Caco-2 (cell line): ENCODE data around the gene ADCY4. TPM values are rescaled to one million over a fixed set of nuclear protein-coding genes. Genes with fewer than 3 reads are reported as not detected.
A peak's percentile ranks its signal among the peaks of the same experiment; 100 is the strongest.

Experiments used
- BruUV-seq: library from RNA; stranded (reverse); fragments of 400-500 nt; replicated peaks from 2 replicates; lab custom pipeline; 2021; lab: Mats Ljungman, UMichigan
- CTCF ChIA-PET: fragments of 300-600 bp; sonication (Branson Sonifier 250); formaldehyde crosslinking; loops from one replicate; lab custom pipeline; 2022; ENCODE audit warnings: antibody characterized with exemption; lab: Charles Lee
- POLR2A ChIA-PET: fragments of 300-600 bp; sonication (Branson Sonifier 250); formaldehyde crosslinking; loops from one replicate; lab custom pipeline; 2022; ENCODE audit warnings: antibody characterized with exemption; lab: Charles Lee
- DNase-seq, 2 experiments: peaks; one replicate each; pipeline versions ENCODE4 v3.0.0 to v3.0.0-alpha.2; 2020 to 2022
- H3K27me3 ChIP-seq: replicated peaks from 2 replicates; pipeline ENCODE4 v1.6.0; 2011; ENCODE audit warnings: low read length; ENCODE audit not compliant: control insufficient read depth, insufficient read depth
- H3K36me3 ChIP-seq: 2 replicates; pipeline ENCODE4 v1.5.1; 2011; ENCODE audit warnings: low read length; ENCODE audit not compliant: control insufficient read depth, insufficient read depth
- H3K4me1 ChIP-seq: fragments of 250-450 bp; sonication (Bioruptor Pico); 2 replicates; pipeline ENCODE4 v1.5.1; 2020; ENCODE audit warnings: mild to moderate bottlenecking
- H3K4me3 ChIP-seq: 2 replicates; pipeline ENCODE4 v1.5.1; 2011; ENCODE audit warnings: low read depth, mild to moderate bottlenecking, control low read depth, low read length
- H3K9me3 ChIP-seq: fragments of 250-450 bp; sonication (Bioruptor Pico); 2 replicates; pipeline ENCODE4 v1.5.1; 2020; ENCODE audit warnings: mild to moderate bottlenecking, moderate library complexity
- H3K27ac Mint-ChIP-seq: one replicate; pipeline ENCODE4 v1.8.0; 2022; ENCODE audit warnings: mixed read lengths; ENCODE audit not compliant: unreplicated experiment
- H3K27me3 Mint-ChIP-seq: one replicate; pipeline ENCODE4 v1.8.0; 2022; ENCODE audit warnings: mixed read lengths; ENCODE audit not compliant: insufficient read depth, unreplicated experiment
- H3K36me3 Mint-ChIP-seq: one replicate; pipeline ENCODE4 v1.8.0; 2022; ENCODE audit warnings: mild to moderate bottlenecking, mixed read lengths; ENCODE audit not compliant: insufficient read depth, unreplicated experiment
- H3K4me1 Mint-ChIP-seq: one replicate; pipeline ENCODE4 v1.8.0; 2022; ENCODE audit warnings: low read depth, mixed read lengths; ENCODE audit not compliant: unreplicated experiment
- H3K4me3 Mint-ChIP-seq: one replicate; pipeline ENCODE4 v1.8.0; 2022; ENCODE audit warnings: mild to moderate bottlenecking, moderate library complexity, mixed read lengths; ENCODE audit not compliant: unreplicated experiment
- H3K9me3 Mint-ChIP-seq: one replicate; pipeline ENCODE4 v1.8.0; 2022; ENCODE audit warnings: mixed read lengths; ENCODE audit not compliant: unreplicated experiment
- intact Hi-C: fragments of 100-400 bp; cut with micrococcal nuclease; formaldehyde crosslinking; loops from one replicate; pipeline ENCODE4 v1.10.0; 2022; ENCODE audit not compliant: unreplicated experiment
- total RNA-seq: library from RNA; stranded (reverse); gene quantifications from 2 replicates; pipeline ENCODE4 v1.2.3, GENCODE V29; 2022
- TF ChIP-seq, protein P1 (sequence below), 2 experiments: fragments of 200-600 bp in 1 of 2; IDR thresholded peaks; 1 replicate in 1 of 2; 2 replicates in 1 of 2; pipeline versions ENCODE4 v1.5.1 to v1.8.0; 2011 to 2022; ENCODE audit warnings: antibody characterized with exemption in 1 of 2, control low read depth in 1 of 2, inconsistent platforms in 1 of 2, low read depth in 1 of 2, low read length in 1 of 2, mild to moderate bottlenecking in 1 of 2, moderate library complexity in 1 of 2; ENCODE audit not compliant: insufficient read depth in 1 of 2, severe bottlenecking in 1 of 2, unreplicated experiment in 1 of 2

ADCY4 gene
- total RNA-seq, 1 experiment from 2014 or later = 0.57 TPM

DNA sequence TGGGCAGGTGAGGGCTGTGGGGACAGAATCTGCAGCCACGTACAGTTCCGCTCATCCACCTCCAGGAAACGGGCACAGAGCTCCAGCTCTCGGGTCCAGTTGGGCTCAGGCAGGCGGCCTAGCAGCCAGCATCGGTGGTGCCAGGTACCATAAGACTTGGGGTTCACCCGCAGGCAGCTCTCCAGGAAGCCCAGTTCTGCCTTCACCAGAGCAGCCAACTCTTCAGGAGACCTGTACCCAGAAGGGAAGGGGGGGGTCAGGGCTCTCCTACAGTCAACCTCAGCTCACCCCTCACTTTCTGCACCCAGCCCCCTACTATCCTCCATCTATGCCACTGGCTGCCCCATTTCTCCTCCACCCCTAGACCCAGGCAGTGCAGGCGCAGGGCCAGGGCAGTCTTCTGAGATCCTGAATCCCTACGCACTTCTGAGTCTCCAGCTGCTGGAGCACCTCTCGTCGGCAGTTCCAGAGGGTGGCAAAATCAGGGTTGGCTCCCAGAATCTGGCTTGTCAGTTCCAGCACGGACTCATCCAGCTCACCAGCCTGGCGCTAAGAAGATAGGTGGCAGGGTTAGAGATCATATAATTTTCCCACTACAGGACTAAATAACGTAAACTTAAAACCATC is 64.8 kb downstream of the ADCY4 start:
- no peak for DNase-seq
- H3K27me3 ChIP-seq = no peaks in the 10 kb centered on the region
- no peaks in the 10 kb centered on the region for H3K9me3 ChIP-seq
- H3K9me3 Mint-ChIP-seq = no peaks in the 10 kb centered on the region
- intact Hi-C loops = no loop called here
- TF ChIP-seq, protein P1, sequence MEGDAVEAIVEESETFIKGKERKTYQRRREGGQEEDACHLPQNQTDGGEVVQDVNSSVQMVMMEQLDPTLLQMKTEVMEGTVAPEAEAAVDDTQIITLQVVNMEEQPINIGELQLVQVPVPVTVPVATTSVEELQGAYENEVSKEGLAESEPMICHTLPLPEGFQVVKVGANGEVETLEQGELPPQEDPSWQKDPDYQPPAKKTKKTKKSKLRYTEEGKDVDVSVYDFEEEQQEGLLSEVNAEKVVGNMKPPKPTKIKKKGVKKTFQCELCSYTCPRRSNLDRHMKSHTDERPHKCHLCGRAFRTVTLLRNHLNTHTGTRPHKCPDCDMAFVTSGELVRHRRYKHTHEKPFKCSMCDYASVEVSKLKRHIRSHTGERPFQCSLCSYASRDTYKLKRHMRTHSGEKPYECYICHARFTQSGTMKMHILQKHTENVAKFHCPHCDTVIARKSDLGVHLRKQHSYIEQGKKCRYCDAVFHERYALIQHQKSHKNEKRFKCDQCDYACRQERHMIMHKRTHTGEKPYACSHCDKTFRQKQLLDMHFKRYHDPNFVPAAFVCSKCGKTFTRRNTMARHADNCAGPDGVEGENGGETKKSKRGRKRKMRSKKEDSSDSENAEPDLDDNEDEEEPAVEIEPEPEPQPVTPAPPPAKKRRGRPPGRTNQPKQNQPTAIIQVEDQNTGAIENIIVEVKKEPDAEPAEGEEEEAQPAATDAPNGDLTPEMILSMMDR (IDR thresholded peaks at IDR 0.05; ENCODE audit: insufficient read depth in 1 of 2, low read depth in 1 of 2, low read length in 1 of 2, severe bottlenecking in 1 of 2, unreplicated experiment in 1 of 2) = no peak
- no peaks in the 10 kb centered on the region for H3K36me3 ChIP-seq
- H3K4me1 ChIP-seq = peaks cover 5% of the 10 kb centered on the region
- TSS peak; percentile 56 for BruUV-seq
- POLR2A ChIA-PET = interaction anchor here (0.5 to 2.1 kb wide), 2 partner anchors 27 to 172 kb away, joined by 3 to 39 read pairs; partner anchors contain the start of gene TINF2
- no peak overlapping the region for H3K4me3 ChIP-seq
- H3K4me1 Mint-ChIP-seq = peaks cover 11% of the 10 kb centered on the region
- no peaks in the 10 kb centered on the region for H3K27me3 Mint-ChIP-seq
- H3K36me3 Mint-ChIP-seq = peaks cover 6% of the 10 kb centered on the region
- no peak overlapping the region for H3K27ac Mint-ChIP-seq
- CTCF ChIA-PET = interaction anchor here (0.9 to 1.8 kb wide), 3 partner anchors 27 to 162 kb away, joined by 4 to 16 read pairs (median 6); partner anchors contain the start of genes DHRS1 and NOP9
- no peak overlapping the region for H3K4me3 Mint-ChIP-seq

DNA sequence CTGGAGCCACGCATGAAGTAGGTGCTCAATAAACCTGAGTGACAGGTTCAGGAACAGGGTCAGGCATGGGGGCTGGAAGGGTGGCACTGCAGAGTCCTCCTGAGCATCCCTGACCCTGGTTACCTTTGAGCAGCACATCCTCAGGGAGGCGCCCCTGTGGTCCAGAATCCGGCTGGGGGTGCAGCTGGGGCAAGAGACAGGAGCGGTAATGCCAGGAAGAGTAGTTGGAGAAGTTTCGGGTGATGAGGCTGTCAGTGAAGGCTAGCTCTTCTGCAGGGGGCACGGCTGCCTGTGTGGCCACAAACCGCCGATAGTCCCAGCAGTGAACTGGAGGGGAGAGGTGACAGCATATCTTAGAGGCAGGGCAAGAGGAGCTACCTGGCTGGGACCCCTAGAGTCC is 65.5 kb downstream of the ADCY4 start:
- BruUV-seq = no TSS peak
- no peak for DNase-seq
- TF ChIP-seq, protein P1 (IDR thresholded peaks at IDR 0.05; ENCODE audit: insufficient read depth in 1 of 2, low read depth in 1 of 2, low read length in 1 of 2, severe bottlenecking in 1 of 2, unreplicated experiment in 1 of 2) = no peak
- no peak overlapping the region for H3K27ac Mint-ChIP-seq
- H3K27me3 Mint-ChIP-seq = no peaks in the 10 kb centered on the region
- no peak overlapping the region for H3K4me3 Mint-ChIP-seq
- Histone ChIP-seq H3K27me3 (no peaks in the 10 kb centered on the region), H3K9me3 (no peaks in the 10 kb centered on the region), H3K4me1 (peaks cover 7% of the 10 kb centered on the region), H3K4me3 (no peak overlapping the region), H3K36me3 (no peaks in the 10 kb centered on the region)
- peaks cover 11% of the 10 kb centered on the region for H3K4me1 Mint-ChIP-seq
- POLR2A ChIA-PET = interaction anchor here (0.5 to 0.6 kb wide), 2 partner anchors 173 to 175 kb away, joined by 3 read pairs; partner anchors contain the start of gene PCK2
- no peaks in the 10 kb centered on the region for H3K9me3 Mint-ChIP-seq
- CTCF ChIA-PET = no interaction called here
- H3K36me3 Mint-ChIP-seq = peaks cover 6% of the 10 kb centered on the region
- intact Hi-C loops = no loop called here

Other genes starting within 250 kb of the ADCY4 start
- gene PCK2, start 240.8 kb downstream of the ADCY4 start, total RNA-seq = 132 and 146 TPM in 2 replicates
- 58.1 and 65.9 TPM in 2 replicates for gene DCAF11, start 220.3 kb downstream of the ADCY4 start, total RNA-seq
- gene NRL, start 220.1 kb downstream of the ADCY4 start, total RNA-seq = 2.1 and 2.3 TPM in 2 replicates
- 0.39 and 0.44 TPM in 2 replicates for gene FITM1, start 204.4 kb downstream of the ADCY4 start, total RNA-seq
- gene PSME1, start 198.9 kb downstream of the ADCY4 start, total RNA-seq = 130 and 141 TPM in 2 replicates
- gene EMC9, start 193.5 kb downstream of the ADCY4 start, total RNA-seq = 31.1 and 32.4 TPM in 2 replicates
- 142 and 145 TPM in 2 replicates for gene PSME2, start 188.5 kb downstream of the ADCY4 start, total RNA-seq
- 72.2 and 77.6 TPM in 2 replicates for gene RNF31, start 187.6 kb downstream of the ADCY4 start, total RNA-seq
- gene IRF9, start 173.8 kb downstream of the ADCY4 start, total RNA-seq = 54.1 and 55.4 TPM in 2 replicates
- 8.4 and 10.6 TPM in 2 replicates for gene REC8, start 163.0 kb downstream of the ADCY4 start, total RNA-seq
- gene IPO4, start 146.3 kb downstream of the ADCY4 start, total RNA-seq = 85.4 and 95.8 TPM in 2 replicates
- gene TM9SF1, start 139.6 kb downstream of the ADCY4 start, total RNA-seq = 41.9 and 47.1 TPM in 2 replicates
- gene TSSK4, start 129.4 kb downstream of the ADCY4 start, total RNA-seq = not detected in 2 replicates
- 57.7 and 58.7 TPM in 2 replicates for gene CHMP4A, start 121.6 kb downstream of the ADCY4 start, total RNA-seq
- 19.6 and 20.5 TPM in 2 replicates for gene MDP1, start 119.0 kb downstream of the ADCY4 start, total RNA-seq
- 210 and 218 TPM in 2 replicates for gene NEDD8, start 102.7 kb downstream of the ADCY4 start, total RNA-seq
- 76.9 and 80.1 TPM in 2 replicates for gene GMPR2, start 102.1 kb downstream of the ADCY4 start, total RNA-seq
- gene TINF2, start 92.4 kb downstream of the ADCY4 start, total RNA-seq = 33.4 and 34.4 TPM in 2 replicates
- 5.9 and 6.1 TPM in 2 replicates for gene TGM1, start 71.9 kb downstream of the ADCY4 start, total RNA-seq
- gene RABGGTA, start 63.5 kb downstream of the ADCY4 start, total RNA-seq = 27.1 and 30.4 TPM in 2 replicates
- 15.6 and 18.1 TPM in 2 replicates for gene DHRS1, start 35.3 kb downstream of the ADCY4 start, total RNA-seq
- 35.1 and 38.3 TPM in 2 replicates for gene NOP9, start 35.2 kb downstream of the ADCY4 start, total RNA-seq
- 3.5 and 7.2 TPM in 2 replicates for gene CIDEB, start 27.1 kb downstream of the ADCY4 start, total RNA-seq
- gene LTB4R2, start 24.9 kb downstream of the ADCY4 start, total RNA-seq = 10.3 and 12.3 TPM in 2 replicates
- gene LTB4R, start 23.6 kb downstream of the ADCY4 start, total RNA-seq = 7.3 and 7.8 TPM in 2 replicates
- gene RIPK3, start 4.9 kb upstream of the ADCY4 start, total RNA-seq = 1.5 TPM in 2 replicates
- gene NFATC4, start 33.1 kb upstream of the ADCY4 start, total RNA-seq = 0.84 and 0.88 TPM in 2 replicates
- gene NYNRIN, start 63.9 kb upstream of the ADCY4 start, total RNA-seq = 5.9 and 6.1 TPM in 2 replicates
- 1.1 and 1.4 TPM in 2 replicates for gene CBLN3, start 94.6 kb upstream of the ADCY4 start, total RNA-seq
- gene KHNYN, start 94.9 kb upstream of the ADCY4 start, total RNA-seq = 50.0 and 50.5 TPM in 2 replicates
- 44.1 and 45.8 TPM in 2 replicates for gene SDR39U1, start 107.7 kb upstream of the ADCY4 start, total RNA-seq
- gene CMA1, start 173.2 kb upstream of the ADCY4 start, total RNA-seq = not detected in 2 replicates
- gene CTSG, start 241.2 kb upstream of the ADCY4 start, total RNA-seq = not detected in 2 replicates